Naive thymus-derived CD8-positive, alpha-beta T cell (primary cell): ENCODE results near the gene GRXCR2. TPM values are rescaled to one million over a fixed set of nuclear protein-coding genes. Genes with fewer than 3 reads are reported as not detected.
"Not testable (repeated sequence)": the region's sequence is repeated elsewhere in the genome, so short reads cannot be mapped to it uniquely, and the experiment has no call there.

Experiments used
- ATAC-seq, 2 donors: fragments of 150-1000 bp; cut with Tn5 transposase in 1 of 2; sonication (Bioruptor Pico), chemical (Tn5 transposase) in 1 of 2; 1 replicate in 1 of 2; 2 replicates in 1 of 2; pipeline ENCODE4 v1.10.0; 2021; ENCODE audit warnings: mild to moderate bottlenecking in 2 of 2, moderate library complexity in 2 of 2
- POLR2A ChIA-PET: fragments of 350-600 bp; sonication (Branson Sonifier 250); formaldehyde crosslinking; loops from one replicate; lab custom pipeline; 2021; ENCODE audit warnings: antibody characterized with exemption; lab: Charles Lee
- DNase-seq, 10 donors: peaks; one replicate each; pipeline versions ENCODE4 v3.0.0 to v3.0.0-alpha.2; 2020 to 2022
- H3K27ac Mint-ChIP-seq, 10 donors: one replicate each; pipeline ENCODE4 v1.8.0; 2020 to 2022; ENCODE audit warnings: mild to moderate bottlenecking in 10 of 10, mixed read lengths in 10 of 10, moderate library complexity in 4 of 10, inconsistent platforms in 1 of 10
- H3K27me3 Mint-ChIP-seq, 5 donors: one replicate each; pipeline ENCODE4 v1.8.0; 2021 to 2022; ENCODE audit warnings: mixed read lengths in 5 of 5
- H3K36me3 Mint-ChIP-seq, 3 donors: one replicate each; pipeline ENCODE4 v1.8.0; 2020 to 2022; ENCODE audit warnings: mixed read lengths in 3 of 3, mild to moderate bottlenecking in 2 of 3, inconsistent platforms in 1 of 3
- H3K4me1 Mint-ChIP-seq, 4 donors: one replicate each; pipeline ENCODE4 v1.8.0; 2021 to 2022; ENCODE audit warnings: mixed read lengths in 4 of 4
- H3K4me3 Mint-ChIP-seq, 10 donors: one replicate each; pipeline ENCODE4 v1.8.0; 2020 to 2022; ENCODE audit warnings: mild to moderate bottlenecking in 10 of 10, mixed read lengths in 10 of 10, moderate library complexity in 6 of 10, inconsistent platforms in 1 of 10
- H3K9me3 Mint-ChIP-seq, 9 donors: one replicate each; pipeline ENCODE4 v1.8.0; 2020 to 2022; ENCODE audit warnings: mixed read lengths in 9 of 9, mild to moderate bottlenecking in 3 of 9, inconsistent platforms in 1 of 9, moderate library complexity in 1 of 9
- polyA plus RNA-seq, 3 donors: library from polyadenylated mRNA; unstranded; fragments of 300-500 nt; fragmentation: Illumina TruSeq; gene quantifications; one replicate each; pipeline ENCODE4 v1.2.3, GENCODE V29; 2021
- total RNA-seq, 8 experiments: library from RNA in 2 of 8; stranded (reverse) in 2 of 8; gene quantifications; one replicate each; pipeline ENCODE4 v1.2.3 and lab custom pipeline; 2021 to 2026

Gene GRXCR2
- total and polyA plus RNA-seq, 5 experiments from 2014 or later = not detected

- H3K4me3 Mint-ChIP-seq = no peak overlapping the region
- ATAC-seq (no peak), DNase-seq (no peak)
- POLR2A ChIA-PET = no interaction called here
- no peak overlapping the region for H3K27ac Mint-ChIP-seq
- no peaks in the 10 kb centered on the region for H3K4me1 Mint-ChIP-seq
- no peaks in the 10 kb centered on the region for H3K36me3 Mint-ChIP-seq
- peaks cover 0 to 4% (median 0%) of the 10 kb centered on the region in 5 donors for H3K27me3 Mint-ChIP-seq
- peaks cover 0 to 6% (median 0%) of the 10 kb centered on the region in 9 donors for H3K9me3 Mint-ChIP-seq
Measured at GRCh38 chr5:145847499-145848497, 25.0 kb downstream of the GRXCR2 start.

GRCh38 chr5:145846081-145846480 is 26.7 kb downstream of the GRXCR2 start:
- DNase-seq = no peak
- no peak for ATAC-seq
- Mint-ChIP-seq H3K9me3 (peaks cover 0 to 6% (median 0%) of the 10 kb centered on the region in 9 donors), H3K27me3 (peaks cover 0 to 4% (median under 1%) of the 10 kb centered on the region in 5 donors), H3K4me1 (no peaks in the 10 kb centered on the region), H3K4me3 (no peak overlapping the region), H3K36me3 (no peaks in the 10 kb centered on the region), H3K27ac (no peak overlapping the region)
- POLR2A ChIA-PET = no interaction called here

GRCh38 chr5:145841299-145841698 is 31.5 kb downstream of the GRXCR2 start:
- Mint-ChIP-seq H3K4me1 (peaks cover 0 to 3% (median 0%) of the 10 kb centered on the region in 4 donors), H3K9me3 (peaks cover 0 to 3% (median 0%) of the 10 kb centered on the region in 9 donors), H3K27me3 (peaks cover 4 to 9% (median 8%) of the 10 kb centered on the region in 5 donors), H3K36me3 (no peaks in the 10 kb centered on the region), H3K27ac (no peak overlapping the region), H3K4me3 (no peak overlapping the region)
- ATAC-seq (no peak), DNase-seq (no peak)
- POLR2A ChIA-PET = no interaction called here

GRCh38 chr5:145840458-145841132 is 32.2 kb downstream of the GRXCR2 start:
- H3K4me1 Mint-ChIP-seq = peaks cover 0 to 6% (median 1%) of the 10 kb centered on the region in 4 donors
- no peak for ATAC-seq
- H3K27ac Mint-ChIP-seq = no peak overlapping the region
- POLR2A ChIA-PET = no interaction called here
- H3K4me3 Mint-ChIP-seq = no peak overlapping the region
- no peak for DNase-seq
- H3K36me3 Mint-ChIP-seq = no peaks in the 10 kb centered on the region
- peaks cover 0 to 3% (median 0%) of the 10 kb centered on the region in 9 donors for H3K9me3 Mint-ChIP-seq
- H3K27me3 Mint-ChIP-seq = peaks cover 6 to 14% (median 9%) of the 10 kb centered on the region in 5 donors

- ATAC-seq = no peak
- Mint-ChIP-seq H3K4me3 (no peak overlapping the region), H3K4me1 (peaks cover 0 to 15% (median 4%) of the 10 kb centered on the region in 4 donors), H3K27ac (no peak overlapping the region), H3K36me3 (no peaks in the 10 kb centered on the region), H3K27me3 (peaks cover 11 to 26% (median 14%) of the 10 kb centered on the region in 5 donors), H3K9me3 (peaks cover 0 to 3% (median 0%) of the 10 kb centered on the region in 9 donors)
- DNase-seq = no peak
- POLR2A ChIA-PET = no interaction called here
Measured at GRCh38 chr5:145838276-145838675, 34.5 kb downstream of the GRXCR2 start.

GRCh38 chr5:145836241-145836640 is 36.6 kb downstream of the GRXCR2 start:
- Mint-ChIP-seq H3K27me3 (peaks cover 11 to 36% (median 20%) of the 10 kb centered on the region in 5 donors), H3K4me1 (peaks cover 0 to 15% (median 4%) of the 10 kb centered on the region in 4 donors), H3K4me3 (peak overlapping the region in 2 of 10 donors; percentile 2 to 75)
- POLR2A ChIA-PET, H3K36me3 Mint-ChIP-seq, DNase-seq, H3K27ac Mint-ChIP-seq, H3K9me3 Mint-ChIP-seq, ATAC-seq: not testable (repeated sequence)

- DNase-seq = no peak
- Mint-ChIP-seq H3K27ac (no peak overlapping the region), H3K4me3 (peak overlapping the region in 6 of 10 donors; percentile 8 to 75 (median 58)), H3K36me3 (no peaks in the 10 kb centered on the region), H3K9me3 (peaks cover 0 to 3% (median 0%) of the 10 kb centered on the region in 9 donors), H3K4me1 (peaks cover 0 to 15% (median 4%) of the 10 kb centered on the region in 4 donors), H3K27me3 (peaks cover 10 to 36% (median 19%) of the 10 kb centered on the region in 5 donors)
- ATAC-seq = no peak
- POLR2A ChIA-PET = no interaction called here
Measured at GRCh38 chr5:145835848-145836239, 37.0 kb downstream of the GRXCR2 start.

GRCh38 chr5:145834917-145835847 is 37.6 kb downstream of the GRXCR2 start, which contains the start of gene PRELID2:
Gene PRELID2, minus strand, starts transcription at chr5:145835342. Its CDS starts 91 bp downstream, at chr5:145835251.
- POLR2A ChIA-PET = no interaction called here
- peaks cover 0 to 15% (median 4%) of the 10 kb centered on the region in 4 donors for H3K4me1 Mint-ChIP-seq
- H3K4me3 Mint-ChIP-seq = peak within 1 kb of the TSS in 9 of 10 donors; percentile 10 to 75 (median 51)
- H3K27me3 Mint-ChIP-seq = peaks cover 10 to 36% (median 19%) of the 10 kb centered on the region in 5 donors
- H3K27ac Mint-ChIP-seq = no peak within 1 kb of the TSS
- H3K9me3 Mint-ChIP-seq = peaks cover 0 to 3% (median 0%) of the 10 kb centered on the region in 9 donors
- no peaks in the 10 kb centered on the region for H3K36me3 Mint-ChIP-seq
- peak in 1 of 2 donors; percentile 37 for ATAC-seq
- peak in 1 of 10 donors; percentile 27 for DNase-seq

- ATAC-seq = no peak
- POLR2A ChIA-PET = no interaction called here
- no peak for DNase-seq
- Mint-ChIP-seq H3K36me3 (no peaks in the 10 kb centered on the region), H3K27ac (no peak overlapping the region), H3K27me3 (peaks cover 10 to 36% (median 19%) of the 10 kb centered on the region in 5 donors), H3K9me3 (peaks cover 0 to 3% (median 0%) of the 10 kb centered on the region in 9 donors), H3K4me1 (peaks cover 0 to 15% (median 4%) of the 10 kb centered on the region in 4 donors), H3K4me3 (peak overlapping the region in 9 of 10 donors; percentile 1 to 51 (median 26))
Measured at GRCh38 chr5:145834554-145834916, 38.3 kb downstream of the GRXCR2 start.

- Mint-ChIP-seq H3K4me3 (peak overlapping the region in 2 of 10 donors; percentile 50 to 59), H3K36me3 (no peaks in the 10 kb centered on the region), H3K27me3 (peaks cover 10 to 36% (median 19%) of the 10 kb centered on the region in 5 donors), H3K9me3 (peaks cover 0 to 3% (median 0%) of the 10 kb centered on the region in 9 donors), H3K27ac (no peak overlapping the region), H3K4me1 (peaks cover 0 to 15% (median 4%) of the 10 kb centered on the region in 4 donors)
- POLR2A ChIA-PET = no interaction called here
- no peak for DNase-seq
- ATAC-seq = no peak
Measured at GRCh38 chr5:145833631-145834200, 39.1 kb downstream of the GRXCR2 start.

- ATAC-seq (no peak), DNase-seq (no peak)
- no peak overlapping the region for H3K4me3 Mint-ChIP-seq
- peaks cover 0 to 8% (median 3%) of the 10 kb centered on the region in 4 donors for H3K4me1 Mint-ChIP-seq
- H3K27ac Mint-ChIP-seq = no peak overlapping the region
- H3K36me3 Mint-ChIP-seq = no peaks in the 10 kb centered on the region
- POLR2A ChIA-PET = no interaction called here
- H3K27me3 Mint-ChIP-seq = peaks cover 2 to 26% (median 10%) of the 10 kb centered on the region in 5 donors
- no peaks in the 10 kb centered on the region for H3K9me3 Mint-ChIP-seq
Measured at GRCh38 chr5:145830594-145830993, 42.2 kb downstream of the GRXCR2 start.
